Measurements from ENCODE around the gene DNAJA3.
A peak's percentile ranks its signal among the peaks of the same experiment; 100 is the strongest.

Gene DNAJA3

GRCh38 chr16:4481526-4481925, 55.9 kb downstream of the DNAJA3 start:
- no peak for FAIRE-seq

- FAIRE-seq, result no peak
These were observed 56.3 kb downstream of the DNAJA3 start for GRCh38 chr16:4481963-4482362.

- no peak for FAIRE-seq
These were observed 60.6 kb downstream of the DNAJA3 start for GRCh38 chr16:4486126-4486893.

GRCh38 chr16:4487955-4488498, 62.4 kb downstream of the DNAJA3 start:
- FAIRE-seq, result no peak

GRCh38 chr16:4488499-4488967, 62.9 kb downstream of the DNAJA3 start:
- no peak for FAIRE-seq

- FAIRE-seq, result no peak
These were observed 63.4 kb downstream of the DNAJA3 start for GRCh38 chr16:4489030-4489429.

GRCh38 chr16:4491898-4492297, 66.2 kb downstream of the DNAJA3 start:
- FAIRE-seq, result no peak

- FAIRE-seq, result no peak
These were observed 69.2 kb downstream of the DNAJA3 start for GRCh38 chr16:4494746-4495490.

GRCh38 chr16:4495766-4496165, 70.1 kb downstream of the DNAJA3 start:
- no peak for FAIRE-seq

- FAIRE-seq, result no peak
These were observed 70.6 kb downstream of the DNAJA3 start for GRCh38 chr16:4496305-4496704.

- no peak for FAIRE-seq
These were observed 73.0 kb downstream of the DNAJA3 start for GRCh38 chr16:4498546-4499195.

GRCh38 chr16:4499196-4499555, 73.5 kb downstream of the DNAJA3 start:
- no peak for FAIRE-seq

GRCh38 chr16:4500272-4500671, 74.6 kb downstream of the DNAJA3 start:
- FAIRE-seq, result peak; percentile 56

- FAIRE-seq, result no peak
These were observed 75.4 kb downstream of the DNAJA3 start for GRCh38 chr16:4501071-4501478.

GRCh38 chr16:4505356-4506147, 79.9 kb downstream of the DNAJA3 start:
- no peak for FAIRE-seq

Data from G401.6 (cell line).